HTERT RPE-1 (cell line): ENCODE data around the gene PHTF2.
"Not testable (repeated sequence)": the region's sequence is repeated elsewhere in the genome, so short reads cannot be mapped to it uniquely, and the experiment has no call there.

Experiments used
- in situ Hi-C: fragments of 300-500 bp; cut with MboI; formaldehyde crosslinking; loops from 4 replicates; pipeline ENCODE4 v1.14.3; 2020; ENCODE audit warnings: low sequenced_read_pairs

Gene PHTF2

GRCh38 chr7:77873416-77874327 is 75.1 kb downstream of the PHTF2 start:
- in situ Hi-C loops: not testable (repeated sequence)

- in situ Hi-C loops: no loop called here
Observed at GRCh38 chr7:77877791-77878190, 79.2 kb downstream of the PHTF2 start.

GRCh38 chr7:77878500-77878899 is 79.9 kb downstream of the PHTF2 start:
- in situ Hi-C loops: no loop called here

GRCh38 chr7:77879272-77879671 is 80.7 kb downstream of the PHTF2 start:
- in situ Hi-C loops: no loop called here

- in situ Hi-C loops: no loop called here
Observed at GRCh38 chr7:77881871-77882270, 83.3 kb downstream of the PHTF2 start.

- in situ Hi-C loops: no loop called here
Observed at GRCh38 chr7:77885155-77885554, 86.6 kb downstream of the PHTF2 start.

- in situ Hi-C loops: no loop called here
Observed at GRCh38 chr7:77887567-77887966, 89.0 kb downstream of the PHTF2 start.

- in situ Hi-C loops: no loop called here
Observed at GRCh38 chr7:77888998-77889397, 90.4 kb downstream of the PHTF2 start.

- in situ Hi-C loops: no loop called here
Observed at GRCh38 chr7:77893813-77894212, 95.2 kb downstream of the PHTF2 start.

- in situ Hi-C loops: no loop called here
Observed at GRCh38 chr7:77894574-77895091, 96.1 kb downstream of the PHTF2 start.

GRCh38 chr7:77895905-77896304 is 97.3 kb downstream of the PHTF2 start:
- in situ Hi-C loops: no loop called here

GRCh38 chr7:77897004-77897547 is 98.5 kb downstream of the PHTF2 start:
- in situ Hi-C loops: no loop called here

- in situ Hi-C loops: no loop called here
Observed at GRCh38 chr7:77899516-77899915, 100.9 kb downstream of the PHTF2 start.

- in situ Hi-C loops: no loop called here
Observed at GRCh38 chr7:77903597-77903996, 105.0 kb downstream of the PHTF2 start.

- in situ Hi-C loops: no loop called here
Observed at GRCh38 chr7:77904252-77904651, 105.7 kb downstream of the PHTF2 start.

GRCh38 chr7:77907281-77907680 is 108.7 kb downstream of the PHTF2 start:
- in situ Hi-C loops: no loop called here

- in situ Hi-C loops: no loop called here
Observed at GRCh38 chr7:77908664-77909063, 110.1 kb downstream of the PHTF2 start.

GRCh38 chr7:77910124-77910523 is 111.6 kb downstream of the PHTF2 start:
- in situ Hi-C loops: no loop called here

GRCh38 chr7:77912293-77912692 is 113.7 kb downstream of the PHTF2 start:
- in situ Hi-C loops: no loop called here

GRCh38 chr7:77913977-77914607 is 115.5 kb downstream of the PHTF2 start:
- in situ Hi-C loops: no loop called here

- in situ Hi-C loops: no loop called here
Observed at GRCh38 chr7:77917500-77918262, 119.1 kb downstream of the PHTF2 start.
